ENCODE results near the gene GSDMA.

The GSDMA gene

GRCh38 chr17:39962642-39963220 is at the start of gene GSDMA:
Gene GSDMA (plus strand): TSS chr17:39963004. CDS start chr17:39965688, 2,684 bp downstream.
- DNase-seq (ENCODE audit: low spot score) = no peak

GRCh38 chr17:39913989-39914388 is 48.8 kb upstream of the GSDMA start:
- DNase-seq (ENCODE audit: low spot score) = no peak

DNA sequence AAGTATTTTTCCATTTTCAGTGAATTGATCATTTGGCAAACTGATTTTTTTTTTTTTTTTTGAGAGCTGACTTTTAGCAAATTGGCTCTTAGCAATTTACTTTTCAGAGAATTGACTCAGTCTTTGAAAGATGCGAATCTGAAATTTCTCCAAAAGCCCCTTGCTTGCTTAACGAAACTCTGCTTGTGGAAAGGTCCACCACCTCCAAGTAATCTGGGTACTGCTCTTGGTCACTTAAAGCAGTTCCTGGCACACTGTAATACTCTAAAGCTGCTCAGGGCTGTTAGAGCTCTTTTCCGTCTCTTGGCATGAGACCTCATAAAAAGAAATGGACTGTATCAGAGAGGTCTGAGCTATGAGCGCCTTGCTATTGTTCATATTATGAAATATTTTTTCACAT is 47.2 kb upstream of the GSDMA start:
- no peak for DNase-seq (ENCODE audit: low spot score)

- DNase-seq (ENCODE audit: low spot score) = peak; percentile 35
These were observed 45.9 kb upstream of the GSDMA start for GRCh38 chr17:39916918-39917317.

DNA sequence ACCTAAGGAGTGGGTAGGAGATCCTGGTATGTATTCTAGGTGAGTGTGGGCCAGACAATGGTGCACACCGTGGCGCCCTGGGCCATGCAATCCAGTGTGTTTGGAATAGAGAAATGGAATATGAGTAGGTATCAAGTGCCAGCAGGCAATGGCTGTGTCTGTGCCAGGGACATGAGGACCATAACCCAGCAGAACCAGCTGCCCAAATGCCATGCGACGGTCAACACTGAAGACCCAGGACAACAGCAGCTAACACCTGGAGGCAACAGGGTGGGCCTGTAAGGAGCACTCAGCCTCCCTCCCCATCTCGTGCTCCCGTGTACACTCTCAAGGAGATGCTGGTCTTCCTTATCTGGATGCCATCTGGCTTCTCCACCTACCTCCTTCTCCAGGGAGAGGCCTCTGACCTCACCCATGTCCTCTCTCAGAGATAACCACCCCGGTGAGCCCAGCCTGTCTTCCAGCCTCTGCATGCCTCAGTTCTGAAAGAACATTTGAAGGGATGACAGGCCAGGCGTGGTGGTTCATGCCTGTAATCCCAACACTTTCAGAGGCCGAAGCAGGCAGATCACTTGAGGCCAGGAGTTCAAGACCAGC is 43.6 kb upstream of the GSDMA start:
- DNase-seq (ENCODE audit: low spot score) = no peak

GRCh38 chr17:39920218-39921210 is 42.3 kb upstream of the GSDMA start:
- DNase-seq (ENCODE audit: low spot score) = no peak

DNA sequence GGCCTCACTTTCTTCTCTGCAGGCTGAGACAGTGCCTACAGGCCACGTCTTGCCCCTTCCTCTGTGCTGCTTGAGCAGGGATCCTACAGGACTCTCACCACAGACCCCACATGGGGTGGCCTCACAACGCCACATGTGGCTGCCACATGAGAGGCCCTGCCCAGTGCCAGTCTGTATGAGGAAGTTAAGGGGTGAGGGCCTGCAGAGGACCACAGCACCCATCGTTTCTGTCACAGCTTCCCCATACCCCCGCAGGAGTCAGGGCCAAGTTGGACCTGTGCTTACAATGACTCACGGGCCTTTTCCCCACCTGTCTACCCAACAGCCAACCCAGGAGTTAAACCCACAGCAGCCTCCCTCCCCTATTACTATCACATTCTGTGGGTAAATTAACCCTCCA is 41.5 kb upstream of the GSDMA start:
- no peak for DNase-seq (ENCODE audit: low spot score)

GRCh38 chr17:39922006-39922405 is 40.8 kb upstream of the GSDMA start:
- DNase-seq (ENCODE audit: low spot score) = no peak

DNA sequence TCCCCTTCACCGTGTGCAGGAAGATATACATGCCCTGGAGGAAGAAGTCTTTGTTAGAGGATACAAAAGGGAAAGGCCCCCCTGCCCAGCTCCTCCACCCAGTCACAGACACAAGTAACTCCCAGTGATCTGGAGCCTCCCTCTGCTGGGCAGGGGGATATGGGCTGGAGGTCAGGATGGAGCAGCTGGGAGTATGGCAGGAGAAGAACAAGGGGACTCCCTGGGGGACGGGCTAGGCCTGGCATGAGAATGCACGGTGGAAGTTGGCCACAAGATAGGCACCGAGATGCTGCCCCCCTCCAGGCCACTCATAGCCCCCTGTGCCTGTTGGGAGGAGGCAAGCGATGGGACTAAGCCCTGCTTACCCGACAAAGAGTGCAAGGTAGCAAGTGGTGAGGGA is 39.6 kb upstream of the GSDMA start:
- no peak for DNase-seq (ENCODE audit: low spot score)

DNA sequence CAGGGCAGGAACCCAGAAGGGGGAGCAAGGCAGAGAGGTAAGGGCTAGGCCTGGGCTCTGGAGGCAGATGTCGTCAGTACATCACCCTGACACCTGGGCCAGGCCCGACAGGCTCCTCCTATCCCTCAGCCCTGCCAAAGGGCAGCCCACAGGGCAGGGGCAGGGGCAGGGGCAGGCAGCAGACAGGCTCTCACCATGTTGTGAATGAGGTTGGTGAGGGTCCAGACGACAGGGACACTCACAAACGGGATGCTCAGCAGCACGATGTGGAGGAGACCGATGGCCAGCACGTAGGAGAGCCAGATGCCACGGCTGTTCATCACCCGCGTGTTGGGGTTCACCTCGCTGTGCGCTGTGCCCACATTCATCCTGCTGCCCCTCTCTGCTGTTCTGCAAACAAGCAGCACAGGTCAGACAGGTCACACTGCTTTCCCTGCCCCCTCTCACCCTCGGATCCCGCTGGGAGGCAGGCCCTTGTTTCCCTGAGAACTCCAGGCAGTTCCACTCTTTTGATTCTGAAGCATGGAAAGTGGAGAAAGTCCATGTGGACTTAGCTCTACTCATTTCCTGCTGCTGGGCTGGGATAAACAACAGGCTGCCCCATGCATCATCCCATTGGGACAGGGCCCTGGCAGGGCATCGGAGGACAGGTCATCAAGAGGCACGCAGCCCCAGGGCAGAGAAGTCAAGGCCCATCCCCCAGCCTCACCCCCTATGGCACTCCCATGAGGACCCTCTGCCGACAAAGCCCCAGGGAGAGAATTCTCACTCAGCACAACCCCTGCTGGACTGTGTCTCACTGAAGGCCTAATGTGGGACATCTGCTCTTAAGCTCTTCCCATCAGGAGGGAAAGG is 38.7 kb upstream of the GSDMA start:
- DNase-seq (ENCODE audit: low spot score) = no peak

DNA sequence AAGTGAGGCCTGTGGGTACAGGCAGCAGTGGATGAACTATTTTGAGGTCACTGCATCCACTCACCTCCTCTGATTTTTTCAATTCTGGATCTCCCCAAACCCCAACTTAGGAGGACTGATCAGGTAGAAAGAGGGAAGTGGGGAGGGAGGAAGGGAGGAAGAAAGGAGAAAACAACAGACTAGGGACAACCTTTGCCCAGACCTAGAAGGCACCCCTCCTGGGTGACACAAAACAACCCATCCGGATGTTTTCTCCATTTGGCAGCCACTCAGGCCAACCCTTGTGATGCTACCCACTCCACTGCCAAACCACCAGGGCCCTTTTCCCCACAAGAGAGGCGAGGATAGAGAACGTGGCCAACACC is 38.1 kb upstream of the GSDMA start:
- DNase-seq (ENCODE audit: low spot score) = no peak

GRCh38 chr17:39925282-39926134 is 37.3 kb upstream of the GSDMA start:
- DNase-seq (ENCODE audit: low spot score) = no peak

DNA sequence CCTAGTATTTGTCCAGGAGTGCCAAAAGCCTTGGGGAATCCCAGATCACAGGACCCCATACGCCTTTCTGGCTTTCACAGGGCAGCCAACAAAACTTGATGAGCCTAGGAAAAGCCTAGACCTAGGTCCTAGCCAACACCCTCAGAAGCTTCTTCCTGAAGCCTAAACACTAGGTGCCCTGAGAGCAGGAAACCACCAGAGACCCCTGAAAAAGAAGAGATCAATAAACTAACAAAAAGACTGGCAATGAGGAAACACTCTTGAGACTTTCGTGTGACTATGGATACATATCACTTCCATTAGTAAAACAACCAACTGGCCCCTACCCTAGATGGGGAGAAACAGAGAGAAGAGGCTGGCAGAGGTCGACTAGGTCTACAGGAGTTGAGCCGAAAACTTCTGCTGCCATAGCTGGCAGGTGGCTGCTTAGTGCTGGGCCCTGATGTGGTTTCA is 36.6 kb upstream of the GSDMA start:
- no peak for DNase-seq (ENCODE audit: low spot score)

- peak; percentile 75 for DNase-seq (ENCODE audit: low spot score)
These were observed 36.2 kb upstream of the GSDMA start for GRCh38 chr17:39926588-39927100.

GRCh38 chr17:39927101-39927928 is 35.5 kb upstream of the GSDMA start, which contains the start of the genes LRRC3C and ORMDL3:
Gene LRRC3C (plus strand): TSS chr17:39927732. CDS start chr17:39941524, 13,792 bp downstream.
Gene ORMDL3 (minus strand): TSS chr17:39927601. CDS start chr17:39924203, 3,398 bp downstream.
- DNase-seq (ENCODE audit: low spot score) = peak; percentile 97

- peak; percentile 72 for DNase-seq (ENCODE audit: low spot score)
These were observed 34.6 kb upstream of the GSDMA start for GRCh38 chr17:39927929-39928857.

DNA sequence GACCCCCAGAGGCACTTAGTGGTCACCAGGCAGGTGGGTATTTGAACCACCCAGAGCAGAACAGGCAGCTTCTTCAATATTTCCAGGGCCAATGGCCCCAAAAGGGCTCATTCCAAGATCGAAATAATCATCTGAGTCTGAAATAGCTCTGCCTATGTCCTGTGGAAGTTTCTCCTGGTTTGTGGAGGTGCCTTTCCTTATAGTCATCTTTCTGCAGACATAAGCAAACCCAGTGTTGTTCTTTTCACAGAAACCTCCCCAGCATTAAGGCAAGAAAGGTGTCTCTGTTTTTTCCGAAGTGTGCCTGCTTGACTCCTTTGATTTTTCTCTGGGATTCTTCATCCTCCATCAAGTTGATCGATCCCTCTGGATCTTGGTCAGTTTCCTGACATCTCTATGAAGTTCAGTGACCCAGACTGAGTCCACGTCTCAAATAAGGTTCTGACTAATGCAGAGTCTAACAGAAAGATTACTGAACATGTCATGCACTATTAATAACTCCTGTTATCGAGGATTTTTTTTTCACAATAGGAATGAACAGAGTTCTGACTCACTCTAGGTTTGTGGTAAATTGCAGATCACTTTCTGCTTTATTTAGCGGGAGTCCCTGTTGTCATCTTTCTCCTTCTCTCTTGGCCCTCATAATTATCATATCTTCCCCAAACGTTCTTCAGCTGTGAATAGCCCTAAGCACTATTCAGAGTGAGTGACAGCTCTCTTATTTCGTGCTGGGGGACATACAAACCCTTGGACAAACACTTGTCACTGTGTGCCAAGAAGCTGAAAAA is 33.8 kb upstream of the GSDMA start:
- DNase-seq (ENCODE audit: low spot score) = no peak
